IMR-90 (cell line): ENCODE results near the gene SH3BP4. TPM values are rescaled to one million over a fixed set of nuclear protein-coding genes. Genes with fewer than 3 reads are reported as not detected.

ENCODE experiments used
- ATAC-seq: fragments of 200-7000 bp; cut with Tn5 transposase; 2 replicates; pipeline ENCODE4 v1.9.1; 2020; ENCODE audit warnings: low read depth, mild to moderate bottlenecking, moderate library complexity
- BruUV-seq: library from RNA; stranded (reverse); fragments of 400-500 nt; replicated peaks from 2 replicates; lab custom pipeline; 2021; lab: Mats Ljungman, UMichigan
- CTCF ChIA-PET: fragments of 300-600 bp; formaldehyde crosslinking; extraction: SDS; loops from one replicate; lab custom pipeline; 2021; ENCODE audit warnings: antibody characterized with exemption; lab: Yijun Ruan, JAX
- POLR2A ChIA-PET: fragments of 300-600 bp; sonication (Branson Sonifier 250); formaldehyde crosslinking; loops from one replicate; lab custom pipeline; 2022; ENCODE audit warnings: antibody characterized with exemption; ENCODE audit not compliant: unreplicated experiment; lab: Charles Lee
- DNase-seq: peaks from one replicate; pipeline ENCODE4 v3.0.0; 2013
- H2AFZ ChIP-seq: replicated peaks from 2 replicates; pipeline ENCODE3; 2013; ENCODE audit warnings: low read length, mild to moderate bottlenecking; ENCODE audit not compliant: poor library complexity
- H2AK5ac ChIP-seq: 2 replicates; pipeline ENCODE4 v1.6.1; 2013; ENCODE audit warnings: low read depth, low read length, inconsistent platforms
- H2AK9ac ChIP-seq: replicated peaks from 2 replicates; pipeline ENCODE3; 2013; ENCODE audit warnings: mild to moderate bottlenecking, low read depth, low read length, moderate library complexity; ENCODE audit not compliant: poor library complexity
- H2BK120ac ChIP-seq: 2 replicates; pipeline ENCODE4 v1.6.1; 2013; ENCODE audit warnings: low read depth, low read length, inconsistent platforms
- H2BK15ac ChIP-seq: 3 replicates; pipeline ENCODE4 v1.6.1; 2013; ENCODE audit warnings: low read depth, low read length, inconsistent platforms
- H2BK20ac ChIP-seq: 2 replicates; pipeline ENCODE4 v1.6.1; 2013; ENCODE audit warnings: low read depth, mild to moderate bottlenecking, inconsistent platforms, low read length, moderate library complexity
- H2BK5ac ChIP-seq: 2 replicates; pipeline ENCODE4 v1.6.1; 2013; ENCODE audit warnings: mild to moderate bottlenecking, low read depth, low read length, inconsistent platforms; ENCODE audit not compliant: poor library complexity, severe bottlenecking
- H3K14ac ChIP-seq: replicated peaks from 2 replicates; pipeline ENCODE4 v1.6.1; 2013; ENCODE audit warnings: low read depth, low read length, inconsistent platforms
- H3K18ac ChIP-seq: 2 replicates; pipeline ENCODE4 v1.6.1; 2013; ENCODE audit warnings: low read depth, low read length, control low read depth
- H3K23ac ChIP-seq: 2 replicates; pipeline ENCODE4 v1.6.1; 2013; ENCODE audit warnings: low read depth, low read length, inconsistent platforms
- H3K27ac ChIP-seq: 2 replicates; pipeline ENCODE4 v1.5.1; 2013; ENCODE audit warnings: mild to moderate bottlenecking, control low read depth, low read length; ENCODE audit not compliant: insufficient read depth
- H3K27me3 ChIP-seq: 2 replicates; pipeline ENCODE4 v1.6.1; 2013; ENCODE audit warnings: low read length; ENCODE audit not compliant: control insufficient read depth, insufficient read depth
- H3K36me3 ChIP-seq: 2 replicates; pipeline ENCODE4 v1.6.1; 2013; ENCODE audit warnings: low read length, mixed read lengths; ENCODE audit not compliant: control insufficient read depth, insufficient read depth
- H3K4ac ChIP-seq: 2 replicates; pipeline ENCODE4 v1.6.1; 2013; ENCODE audit warnings: low read depth, low read length, inconsistent platforms
- H3K4me1 ChIP-seq: 2 replicates; pipeline ENCODE4 v1.6.1; 2013; ENCODE audit warnings: low read length, mixed read lengths; ENCODE audit not compliant: control insufficient read depth, insufficient read depth
- H3K4me2 ChIP-seq: 2 replicates; pipeline ENCODE4 v1.6.1; 2013; ENCODE audit warnings: low read depth, mild to moderate bottlenecking, control low read depth, low read length, moderate library complexity
- H3K4me3 ChIP-seq: 2 replicates; pipeline ENCODE4 v1.5.1; 2013; ENCODE audit warnings: low read depth, mild to moderate bottlenecking, control low read depth, low read length, moderate library complexity; ENCODE audit not compliant: insufficient read depth
- H3K56ac ChIP-seq: 2 replicates; pipeline ENCODE4 v1.6.1; 2013; ENCODE audit warnings: low read length, inconsistent platforms; ENCODE audit not compliant: insufficient read depth; ENCODE audit errors: extremely low read depth
- H3K79me1 ChIP-seq, 2 experiments: 2 replicates each; pipeline ENCODE4 v1.6.1; 2013; ENCODE audit warnings: low read length in 2 of 2, inconsistent platforms in 1 of 2, low read depth in 1 of 2
- H3K9ac ChIP-seq: 2 replicates; pipeline ENCODE4 v1.6.1; 2013; ENCODE audit warnings: low read depth, low read length, control low read depth
- H3K9me1 ChIP-seq: 2 replicates; pipeline ENCODE4 v1.6.1; 2013; ENCODE audit warnings: low read length, inconsistent platforms; ENCODE audit not compliant: insufficient read depth
- H3K9me3 ChIP-seq: 2 replicates; pipeline ENCODE4 v1.6.1; 2013; ENCODE audit warnings: low read length; ENCODE audit not compliant: control insufficient read depth, insufficient read depth
- H4K20me1 ChIP-seq: 2 replicates; pipeline ENCODE4 v1.6.1; 2013; ENCODE audit warnings: low read length, inconsistent platforms; ENCODE audit not compliant: insufficient read depth
- H4K5ac ChIP-seq: 2 replicates; pipeline ENCODE4 v1.6.1; 2013; ENCODE audit warnings: mild to moderate bottlenecking, low read depth, low read length, control low read depth
- H4K8ac ChIP-seq, 2 experiments: 2 replicates each; pipeline ENCODE4 v1.6.1; 2013; ENCODE audit warnings: low read depth in 2 of 2, low read length in 2 of 2, control low read depth in 1 of 2, inconsistent platforms in 1 of 2
- H4K91ac ChIP-seq: 2 replicates; pipeline ENCODE4 v1.6.1; 2013; ENCODE audit warnings: low read depth, low read length, inconsistent platforms; ENCODE audit not compliant: insufficient read depth
- BHLHE40 ChIP-seq: fragments of 150-350 bp; IDR thresholded peaks from 2 replicates; pipeline ENCODE4 v1.6.1; 2016; ENCODE audit warnings: mild to moderate bottlenecking, low read depth, low read length
- CHD1 ChIP-seq: IDR thresholded peaks from 2 replicates; pipeline ENCODE4 v1.6.1; 2012; ENCODE audit warnings: low read depth, low read length, improper control_type of control experiment
- FOS ChIP-seq: fragments of 150-350 bp; IDR thresholded peaks from 2 replicates; pipeline ENCODE4 v1.6.1; 2016; ENCODE audit warnings: low read depth, low read length
- MAFK ChIP-seq: IDR thresholded peaks from 2 replicates; pipeline ENCODE4 v1.6.1; 2012; ENCODE audit warnings: low read depth, low read length, improper control_type of control experiment
- POLR2A ChIP-seq: IDR thresholded peaks from 2 replicates; pipeline ENCODE4 v1.6.1; 2012; ENCODE audit warnings: mild to moderate bottlenecking, low read depth, low read length
- RAD21 ChIP-seq: IDR thresholded peaks from 2 replicates; pipeline ENCODE4 v1.6.1; 2012; ENCODE audit warnings: low read length, improper control_type of control experiment
- RCOR1 ChIP-seq: IDR thresholded peaks from 2 replicates; pipeline ENCODE4 v1.6.1; 2012; ENCODE audit warnings: mild to moderate bottlenecking, low read length, improper control_type of control experiment; ENCODE audit not compliant: insufficient replicate concordance
- RFX5 ChIP-seq: IDR thresholded peaks from 2 replicates; pipeline ENCODE4 v1.8.0; 2012; ENCODE audit warnings: low read depth, mild to moderate bottlenecking, low read length, moderate library complexity
- SMC3 ChIP-seq: fragments of 150-350 bp; IDR thresholded peaks from 2 replicates; pipeline ENCODE4 v1.6.1; 2016; ENCODE audit warnings: low read depth, mild to moderate bottlenecking, antibody characterized with exemption, low read length, moderate library complexity
- WGBS, 2 experiments: methylation state at CpG; one replicate each; pipeline versions ENCODE4 v1.1.5 to v1.1.7; 2013; ENCODE audit warnings: missing lambda C conversion rate in 2 of 2; ENCODE audit not compliant: insufficient read length in 1 of 2; ENCODE audit errors: extremely low coverage in 2 of 2; 5-methylcytosine and 5-hydroxymethylcytosine counted together
- dilution Hi-C: fragments of 300-500 bp; cut with HindIII; formaldehyde crosslinking; loops from one replicate; pipeline ENCODE4 v1.14.3; 2018; ENCODE audit warnings: low sequenced_read_pairs; ENCODE audit not compliant: unreplicated experiment
- in situ Hi-C: fragments of 300-500 bp; cut with MboI; formaldehyde crosslinking; loops from 3 replicates; pipeline ENCODE4 v1.14.3; 2019; ENCODE audit warnings: low sequenced_read_pairs, inconsistent platforms, mixed read lengths
- intact Hi-C: fragments of 100-400 bp; cut with micrococcal nuclease; formaldehyde crosslinking; loops from 2 replicates; pipeline ENCODE4 v1.10.0; 2022
- polyA plus RNA-seq, 3 experiments: library from polyadenylated mRNA; depleted of rRNA; stranded (reverse); fragments of >200 nt; gene quantifications; 2 replicates each; pipeline ENCODE4 v1.2.3, GENCODE V29; 2012; ENCODE audit warnings: low replicate concordance in 1 of 3
- total RNA-seq: library from RNA; depleted of rRNA; stranded (reverse); fragments of >200 nt; gene quantifications from 2 replicates; pipeline ENCODE4 v1.2.3, GENCODE V29; 2012
- TF ChIP-seq, protein P1 (sequence below): conservative IDR thresholded peaks from 2 replicates; pipeline ENCODE4 v1.5.1; 2012; ENCODE audit warnings: mild to moderate bottlenecking, low read depth, low read length, improper control_type of control experiment
- TF ChIP-seq, protein P2 (sequence below): fragments of 150-350 bp; IDR thresholded peaks from 2 replicates; pipeline ENCODE4 v1.6.1; 2017; ENCODE audit warnings: mild to moderate bottlenecking, antibody characterized with exemption, low read length, low read depth
- TF ChIP-seq, protein P3 (sequence below): fragments of 150-350 bp; IDR thresholded peaks from 2 replicates; pipeline ENCODE4 v1.6.1; 2016; ENCODE audit warnings: low read depth, mild to moderate bottlenecking, low read length, moderate library complexity, borderline replicate concordance

The SH3BP4 gene
- total and polyA plus RNA-seq, 2 of the 4 experiments (the other 2 are of a cell fraction), result 104 to 122 TPM

DNA sequence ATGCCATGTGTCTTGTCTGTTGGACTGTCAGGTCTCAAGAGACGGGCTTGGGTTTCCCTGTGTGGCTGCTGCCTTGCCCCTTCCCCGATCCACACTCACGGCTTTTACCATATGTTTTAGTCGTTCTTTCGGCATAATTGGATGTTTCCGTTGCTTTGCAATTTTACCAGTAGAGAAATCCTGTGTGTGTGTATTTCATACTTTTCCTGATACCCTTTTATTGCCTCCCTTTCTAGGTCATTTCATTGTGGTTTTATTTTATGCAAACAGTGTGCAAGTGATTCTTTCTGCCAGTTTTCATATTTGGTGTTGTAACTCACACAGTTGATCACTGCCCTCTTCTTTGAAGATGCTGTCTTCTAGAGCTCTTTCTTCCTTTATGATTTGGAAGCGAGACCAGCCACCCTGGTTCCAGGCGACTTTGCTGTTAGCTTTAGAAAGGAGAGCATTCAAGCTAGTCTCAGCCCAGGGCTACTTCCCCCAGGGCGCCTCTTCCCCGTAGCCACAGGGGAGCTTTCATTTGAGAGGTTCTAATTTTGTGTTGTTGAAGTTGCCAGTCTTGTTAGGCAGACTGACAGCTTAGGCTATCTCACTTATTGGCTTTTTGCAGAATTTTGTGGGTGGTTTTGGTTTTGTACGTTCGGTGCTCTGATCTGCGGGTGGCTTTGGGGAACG lies 17.0 kb downstream of the SH3BP4 start:
- no peaks in the 10 kb centered on the region for H3K9me3 ChIP-seq
- TF ChIP-seq POLR2A, result no peak
- no peak for TF ChIP-seq FOS
- TF ChIP-seq RAD21, result no peak
- TF ChIP-seq RFX5, result no peak
- TF ChIP-seq RCOR1, result no peak
- no peak for TF ChIP-seq BHLHE40
- no peak for TF ChIP-seq CHD1
- TF ChIP-seq, protein P1, sequence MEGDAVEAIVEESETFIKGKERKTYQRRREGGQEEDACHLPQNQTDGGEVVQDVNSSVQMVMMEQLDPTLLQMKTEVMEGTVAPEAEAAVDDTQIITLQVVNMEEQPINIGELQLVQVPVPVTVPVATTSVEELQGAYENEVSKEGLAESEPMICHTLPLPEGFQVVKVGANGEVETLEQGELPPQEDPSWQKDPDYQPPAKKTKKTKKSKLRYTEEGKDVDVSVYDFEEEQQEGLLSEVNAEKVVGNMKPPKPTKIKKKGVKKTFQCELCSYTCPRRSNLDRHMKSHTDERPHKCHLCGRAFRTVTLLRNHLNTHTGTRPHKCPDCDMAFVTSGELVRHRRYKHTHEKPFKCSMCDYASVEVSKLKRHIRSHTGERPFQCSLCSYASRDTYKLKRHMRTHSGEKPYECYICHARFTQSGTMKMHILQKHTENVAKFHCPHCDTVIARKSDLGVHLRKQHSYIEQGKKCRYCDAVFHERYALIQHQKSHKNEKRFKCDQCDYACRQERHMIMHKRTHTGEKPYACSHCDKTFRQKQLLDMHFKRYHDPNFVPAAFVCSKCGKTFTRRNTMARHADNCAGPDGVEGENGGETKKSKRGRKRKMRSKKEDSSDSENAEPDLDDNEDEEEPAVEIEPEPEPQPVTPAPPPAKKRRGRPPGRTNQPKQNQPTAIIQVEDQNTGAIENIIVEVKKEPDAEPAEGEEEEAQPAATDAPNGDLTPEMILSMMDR, result no peak
- TF ChIP-seq SMC3, result no peak
- no peak for TF ChIP-seq MAFK
- TF ChIP-seq, protein P2, sequence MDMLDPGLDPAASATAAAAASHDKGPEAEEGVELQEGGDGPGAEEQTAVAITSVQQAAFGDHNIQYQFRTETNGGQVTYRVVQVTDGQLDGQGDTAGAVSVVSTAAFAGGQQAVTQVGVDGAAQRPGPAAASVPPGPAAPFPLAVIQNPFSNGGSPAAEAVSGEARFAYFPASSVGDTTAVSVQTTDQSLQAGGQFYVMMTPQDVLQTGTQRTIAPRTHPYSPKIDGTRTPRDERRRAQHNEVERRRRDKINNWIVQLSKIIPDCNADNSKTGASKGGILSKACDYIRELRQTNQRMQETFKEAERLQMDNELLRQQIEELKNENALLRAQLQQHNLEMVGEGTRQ, result no peak
- TF ChIP-seq, protein P3, sequence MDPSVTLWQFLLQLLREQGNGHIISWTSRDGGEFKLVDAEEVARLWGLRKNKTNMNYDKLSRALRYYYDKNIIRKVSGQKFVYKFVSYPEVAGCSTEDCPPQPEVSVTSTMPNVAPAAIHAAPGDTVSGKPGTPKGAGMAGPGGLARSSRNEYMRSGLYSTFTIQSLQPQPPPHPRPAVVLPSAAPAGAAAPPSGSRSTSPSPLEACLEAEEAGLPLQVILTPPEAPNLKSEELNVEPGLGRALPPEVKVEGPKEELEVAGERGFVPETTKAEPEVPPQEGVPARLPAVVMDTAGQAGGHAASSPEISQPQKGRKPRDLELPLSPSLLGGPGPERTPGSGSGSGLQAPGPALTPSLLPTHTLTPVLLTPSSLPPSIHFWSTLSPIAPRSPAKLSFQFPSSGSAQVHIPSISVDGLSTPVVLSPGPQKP, result no peak
- peaks cover 98% of the 10 kb centered on the region for H4K20me1 ChIP-seq
- peaks cover 0 to 68% of the 10 kb centered on the region in 2 experiments; a peak in 2 of 4 replicates for H3K79me1 ChIP-seq
- no peak overlapping the region for H2AK9ac ChIP-seq
- no TSS peak for BruUV-seq
- no peak overlapping the region for H2BK120ac ChIP-seq
- 0 out of 2 replicates have a peak overlapping the region, but pooled peaks have one; percentile 92 for H2AK5ac ChIP-seq
- H3K18ac ChIP-seq, result no peak overlapping the region
- peak overlapping the region; percentile 54; the same call in 1 of the 2 replicates for H3K14ac ChIP-seq
- no peak overlapping the region for H4K91ac ChIP-seq
- H2BK15ac ChIP-seq, result no peak overlapping the region
- POLR2A ChIA-PET, result interaction anchor here (1.1 kb wide), 1 partner anchor 13 kb away, joined by 3 read pairs; no protein-coding TSS in a partner anchor
- H2AFZ ChIP-seq, result no peak overlapping the region
- no peak overlapping the region for H3K4me2 ChIP-seq
- peak overlapping the region; percentile 39 for H3K23ac ChIP-seq
- ATAC-seq (no peak), DNase-seq (no peak)
- H2BK5ac ChIP-seq, result no peak overlapping the region
- peaks cover 59% of the 10 kb centered on the region for H3K9me1 ChIP-seq
- H4K5ac ChIP-seq, result no peak overlapping the region
- no peak overlapping the region for H3K56ac ChIP-seq
- H2BK20ac ChIP-seq, result no peak overlapping the region
- no peak overlapping the region for H3K4me3 ChIP-seq
- H3K9ac ChIP-seq, result no peak overlapping the region
- H3K36me3 ChIP-seq, result peaks cover 36% of the 10 kb centered on the region
- H3K4ac ChIP-seq, result no peak overlapping the region
- dilution Hi-C loops, result no loop called here
- intact Hi-C loops, result loop anchor here (5.0 kb wide), 1 partner anchor 139 kb away; no protein-coding TSS in a partner anchor
- in situ Hi-C loops, result loop anchor here (10.0 kb wide), 1 partner anchor 414 kb away; no protein-coding TSS in a partner anchor
- H3K27ac ChIP-seq, result no peak overlapping the region; the same call in 1 of the 2 replicates
- CTCF ChIA-PET, result no interaction called here
- H3K27me3 ChIP-seq, result no peaks in the 10 kb centered on the region
- WGBS, 2 experiments, result no CpG with 5 or more reads among the region's 14 CpGs
- peaks cover 49% of the 10 kb centered on the region for H3K4me1 ChIP-seq
- no peak overlapping the region for H4K8ac ChIP-seq
